SKM-1 (cell line): ENCODE results near the gene PTTG1IP.

Experiments used
- DNase-seq: peaks from one replicate; lab custom pipeline; 2025; ENCODE audit not compliant: unreplicated experiment; lab: John Stamatoyannopoulos, UW

PTTG1IP gene

GRCh38 chr21:44898011-44898488 lies 24.6 kb upstream of the PTTG1IP start:
- DNase-seq: no peak

GRCh38 chr21:44897326-44898010 lies 24.0 kb upstream of the PTTG1IP start:
- no peak for DNase-seq

- DNase-seq: no peak
These were observed 23.2 kb upstream of the PTTG1IP start for GRCh38 chr21:44896561-44897286.

GRCh38 chr21:44895859-44896258 lies 22.4 kb upstream of the PTTG1IP start:
- no peak for DNase-seq

- no peak for DNase-seq
These were observed 21.3 kb upstream of the PTTG1IP start for GRCh38 chr21:44894687-44895302.

- no peak for DNase-seq
These were observed 20.6 kb upstream of the PTTG1IP start for GRCh38 chr21:44893948-44894656.

- no peak for DNase-seq
These were observed 19.7 kb upstream of the PTTG1IP start for GRCh38 chr21:44893278-44893556.

- no peak for DNase-seq
These were observed 19.2 kb upstream of the PTTG1IP start for GRCh38 chr21:44892536-44893277.

- no peak for DNase-seq
These were observed 18.6 kb upstream of the PTTG1IP start for GRCh38 chr21:44892095-44892494.

- no peak for DNase-seq
These were observed 18.1 kb upstream of the PTTG1IP start for GRCh38 chr21:44891631-44892031.

GRCh38 chr21:44890961-44891541 lies 17.6 kb upstream of the PTTG1IP start:
- no peak for DNase-seq

- DNase-seq: no peak
These were observed 16.9 kb upstream of the PTTG1IP start for GRCh38 chr21:44890338-44890931.

GRCh38 chr21:44889625-44890337 lies 16.3 kb upstream of the PTTG1IP start:
- DNase-seq: no peak

GRCh38 chr21:44888581-44889550 lies 15.4 kb upstream of the PTTG1IP start:
- DNase-seq: no peak

- no peak for DNase-seq
These were observed 14.5 kb upstream of the PTTG1IP start for GRCh38 chr21:44887807-44888580.

GRCh38 chr21:44887126-44887806 lies 13.8 kb upstream of the PTTG1IP start:
- DNase-seq: no peak
